Gastrocnemius medialis (tissue), 4 donors: ENCODE data around the gene MYRF.

Experiments
- POLR2A ChIP-seq, 2 donors: fragments of 450-650 bp; IDR thresholded peaks; one replicate each; pipeline ENCODE4 v1.6.1; 2017; ENCODE audit warnings: antibody characterized with exemption in 2 of 2, mild to moderate bottlenecking in 2 of 2, moderate library complexity in 2 of 2
- TF ChIP-seq, protein P1 (sequence below), 5 experiments: fragments of 450-650 bp in 3 of 5; fragments of 200-600 bp in 2 of 5; sonication (generic) in 2 of 5; IDR thresholded peaks in 4 of 5; conservative IDR thresholded peaks in 1 of 5; 1 replicate in 4 of 5; 2 replicates in 1 of 5; pipeline ENCODE4 v1.5.1; 2016 to 2019; ENCODE audit warnings: antibody characterized with exemption in 5 of 5, mild to moderate bottlenecking in 3 of 5, moderate library complexity in 3 of 5

DNA sequence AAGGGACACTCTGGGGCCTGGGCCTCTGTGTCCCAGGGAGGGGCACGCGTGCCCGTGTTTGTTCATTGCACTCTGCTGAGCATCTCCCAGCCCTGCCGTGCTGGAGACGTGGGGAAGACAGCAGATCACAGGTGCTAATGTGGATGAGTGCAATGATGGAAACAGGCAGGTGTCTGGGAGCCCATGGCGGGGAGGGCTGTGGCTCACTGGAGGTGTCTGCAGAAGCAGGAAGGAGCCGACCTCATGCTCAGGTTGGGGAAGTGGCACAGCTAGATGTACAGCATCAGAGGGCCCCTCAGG is 32.0 kb downstream of the MYRF start:
- TF ChIP-seq, protein P1, sequence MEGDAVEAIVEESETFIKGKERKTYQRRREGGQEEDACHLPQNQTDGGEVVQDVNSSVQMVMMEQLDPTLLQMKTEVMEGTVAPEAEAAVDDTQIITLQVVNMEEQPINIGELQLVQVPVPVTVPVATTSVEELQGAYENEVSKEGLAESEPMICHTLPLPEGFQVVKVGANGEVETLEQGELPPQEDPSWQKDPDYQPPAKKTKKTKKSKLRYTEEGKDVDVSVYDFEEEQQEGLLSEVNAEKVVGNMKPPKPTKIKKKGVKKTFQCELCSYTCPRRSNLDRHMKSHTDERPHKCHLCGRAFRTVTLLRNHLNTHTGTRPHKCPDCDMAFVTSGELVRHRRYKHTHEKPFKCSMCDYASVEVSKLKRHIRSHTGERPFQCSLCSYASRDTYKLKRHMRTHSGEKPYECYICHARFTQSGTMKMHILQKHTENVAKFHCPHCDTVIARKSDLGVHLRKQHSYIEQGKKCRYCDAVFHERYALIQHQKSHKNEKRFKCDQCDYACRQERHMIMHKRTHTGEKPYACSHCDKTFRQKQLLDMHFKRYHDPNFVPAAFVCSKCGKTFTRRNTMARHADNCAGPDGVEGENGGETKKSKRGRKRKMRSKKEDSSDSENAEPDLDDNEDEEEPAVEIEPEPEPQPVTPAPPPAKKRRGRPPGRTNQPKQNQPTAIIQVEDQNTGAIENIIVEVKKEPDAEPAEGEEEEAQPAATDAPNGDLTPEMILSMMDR (IDR thresholded peaks at IDR 0.05 in 4 of 5, conservative IDR thresholded peaks at IDR 0.05 in 1 of 5): no peak
- TF ChIP-seq POLR2A (IDR thresholded peaks at IDR 0.05): no peak
